HFF-Myc (cell line): ENCODE results near the gene MPHOSPH9.

Experiments used
- DNase-seq: peaks from one replicate; pipeline ENCODE4 v3.0.0-alpha.2; 2011; ENCODE audit warnings: low read depth; ENCODE audit errors: extremely low read depth
- H3K4me3 ChIP-seq: replicated peaks from 2 replicates; pipeline ENCODE4 v1.5.1; 2011; ENCODE audit warnings: low read depth, mild to moderate bottlenecking, control low read depth, low read length
- TF ChIP-seq, protein P1 (sequence below): IDR thresholded peaks from 2 replicates; pipeline ENCODE4 v1.5.1; 2012; ENCODE audit warnings: mild to moderate bottlenecking, low read depth, low read length, control low read depth; ENCODE audit errors: missing control alignments

Gene MPHOSPH9

DNA sequence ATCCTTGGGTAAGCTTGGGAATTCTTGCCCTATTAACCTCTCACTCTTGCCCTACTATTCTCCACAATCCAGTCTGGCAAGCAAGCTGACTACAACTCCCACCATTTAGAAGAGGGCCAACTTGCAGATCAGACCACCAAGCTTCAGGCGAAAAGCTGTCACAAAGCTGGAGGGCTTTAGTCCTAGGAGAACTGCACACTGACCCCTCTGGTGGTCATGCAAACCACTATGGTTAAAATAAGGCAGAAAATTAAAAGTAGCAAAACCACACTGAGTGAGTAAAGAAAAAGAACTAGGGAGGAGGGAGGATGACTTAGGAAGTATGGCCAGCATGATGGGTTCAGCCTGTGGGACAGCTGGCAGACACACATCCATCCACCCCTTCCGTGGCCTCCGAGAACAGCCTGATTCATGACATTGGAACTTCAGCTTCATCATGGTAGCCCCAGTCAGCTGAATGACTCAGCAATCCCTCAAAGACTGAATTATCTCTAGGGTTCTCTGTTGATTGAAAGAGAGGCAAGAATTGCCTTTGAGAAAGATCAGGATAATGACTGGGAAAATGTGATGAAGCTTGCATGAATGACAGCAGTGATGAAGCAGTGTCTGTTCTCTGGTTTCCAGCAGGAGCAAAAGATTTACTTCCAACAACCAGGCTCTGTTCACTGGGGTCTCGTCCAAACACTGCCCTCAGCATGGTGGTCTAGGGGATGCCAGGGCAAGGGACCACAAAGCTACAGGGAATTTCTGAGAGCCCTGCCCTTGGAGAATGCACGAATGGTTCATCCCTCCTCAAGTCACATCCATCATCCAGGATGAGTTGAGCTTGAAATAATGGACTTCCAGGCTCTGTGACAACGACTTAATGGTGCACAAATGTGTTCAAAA, 106.4 kb downstream of the MPHOSPH9 start:
- DNase-seq, result peak; percentile 75
- H3K4me3 ChIP-seq, result no peak overlapping the region
- TF ChIP-seq, protein P1, sequence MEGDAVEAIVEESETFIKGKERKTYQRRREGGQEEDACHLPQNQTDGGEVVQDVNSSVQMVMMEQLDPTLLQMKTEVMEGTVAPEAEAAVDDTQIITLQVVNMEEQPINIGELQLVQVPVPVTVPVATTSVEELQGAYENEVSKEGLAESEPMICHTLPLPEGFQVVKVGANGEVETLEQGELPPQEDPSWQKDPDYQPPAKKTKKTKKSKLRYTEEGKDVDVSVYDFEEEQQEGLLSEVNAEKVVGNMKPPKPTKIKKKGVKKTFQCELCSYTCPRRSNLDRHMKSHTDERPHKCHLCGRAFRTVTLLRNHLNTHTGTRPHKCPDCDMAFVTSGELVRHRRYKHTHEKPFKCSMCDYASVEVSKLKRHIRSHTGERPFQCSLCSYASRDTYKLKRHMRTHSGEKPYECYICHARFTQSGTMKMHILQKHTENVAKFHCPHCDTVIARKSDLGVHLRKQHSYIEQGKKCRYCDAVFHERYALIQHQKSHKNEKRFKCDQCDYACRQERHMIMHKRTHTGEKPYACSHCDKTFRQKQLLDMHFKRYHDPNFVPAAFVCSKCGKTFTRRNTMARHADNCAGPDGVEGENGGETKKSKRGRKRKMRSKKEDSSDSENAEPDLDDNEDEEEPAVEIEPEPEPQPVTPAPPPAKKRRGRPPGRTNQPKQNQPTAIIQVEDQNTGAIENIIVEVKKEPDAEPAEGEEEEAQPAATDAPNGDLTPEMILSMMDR, result peak; percentile 33

DNA sequence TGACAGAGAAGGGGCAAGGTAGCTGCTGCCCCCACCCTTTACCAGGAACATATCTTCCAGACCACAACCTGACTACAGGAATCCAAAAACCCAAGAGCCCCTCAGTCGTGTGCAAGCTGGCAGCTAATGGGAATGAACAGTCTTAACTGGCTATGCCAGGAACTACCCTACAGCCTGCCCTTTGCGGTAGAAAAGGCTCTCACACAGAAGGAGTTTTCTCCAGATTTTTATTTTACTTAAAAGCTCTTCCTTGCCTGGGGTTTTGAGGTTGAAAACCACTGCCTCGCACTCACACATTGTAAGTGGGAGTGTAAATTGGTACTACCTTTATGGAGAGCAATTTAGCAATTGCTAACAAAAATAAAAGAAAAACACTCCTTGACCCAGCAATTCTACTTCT, 110.3 kb downstream of the MPHOSPH9 start:
- H3K4me3 ChIP-seq, result no peak overlapping the region
- TF ChIP-seq, protein P1, result no peak
- DNase-seq, result no peak

DNA sequence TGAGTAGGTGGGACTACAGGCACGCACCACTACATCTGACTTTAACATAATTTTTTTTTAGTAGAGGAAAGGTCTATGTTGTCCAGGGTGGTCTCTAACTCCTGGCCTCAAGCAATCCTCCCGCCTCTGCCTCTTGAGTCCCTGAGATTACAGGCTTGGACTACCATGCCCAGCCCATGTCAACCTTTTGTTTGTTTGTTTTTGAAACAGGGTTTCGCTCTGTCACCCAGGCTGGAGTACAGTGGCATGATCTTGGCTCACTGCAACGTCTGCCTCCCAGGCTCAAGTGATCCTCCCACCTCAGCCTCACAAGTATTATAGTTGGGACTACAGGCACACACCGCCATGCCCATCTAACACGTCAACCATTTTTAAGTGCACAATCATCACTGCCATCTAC, 111.3 kb downstream of the MPHOSPH9 start:
- no peak overlapping the region for H3K4me3 ChIP-seq
- TF ChIP-seq, protein P1, result no peak
- no peak for DNase-seq

DNA sequence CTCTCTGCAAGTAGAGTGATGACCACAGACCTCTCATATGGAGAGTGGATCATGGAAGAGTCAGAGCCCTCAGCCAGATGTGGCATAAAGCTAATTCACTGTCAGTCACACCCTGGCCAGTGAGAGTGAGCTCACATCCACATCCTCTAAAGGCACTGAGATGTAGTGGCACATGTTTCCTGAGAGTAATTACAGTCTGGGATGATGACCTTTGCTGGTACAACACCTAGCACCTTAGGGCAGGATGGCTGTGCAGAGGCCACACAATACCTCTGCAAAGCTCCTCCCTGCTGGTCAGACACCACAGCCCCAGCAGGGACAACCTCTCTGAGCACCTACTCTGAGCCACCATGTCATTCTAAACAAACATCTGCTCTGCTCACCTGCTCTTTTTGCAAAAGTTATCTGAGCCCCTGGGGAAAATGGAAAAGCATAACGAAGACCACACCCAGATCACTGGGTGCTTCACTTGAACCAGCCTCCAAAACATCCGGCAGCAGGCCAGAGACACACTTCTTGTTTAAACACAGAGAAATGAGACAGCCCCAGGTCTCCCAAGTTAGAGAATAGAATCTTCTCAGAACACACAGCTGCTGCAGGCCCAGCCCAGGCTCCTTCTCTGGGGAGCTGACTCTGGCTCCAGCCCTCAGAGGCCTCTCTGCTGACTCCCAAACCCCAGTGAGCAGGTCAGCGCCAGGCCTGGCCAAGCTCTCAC, 112.3 kb downstream of the MPHOSPH9 start:
- no peak overlapping the region for H3K4me3 ChIP-seq
- TF ChIP-seq, protein P1, result no peak
- DNase-seq, result no peak

DNA sequence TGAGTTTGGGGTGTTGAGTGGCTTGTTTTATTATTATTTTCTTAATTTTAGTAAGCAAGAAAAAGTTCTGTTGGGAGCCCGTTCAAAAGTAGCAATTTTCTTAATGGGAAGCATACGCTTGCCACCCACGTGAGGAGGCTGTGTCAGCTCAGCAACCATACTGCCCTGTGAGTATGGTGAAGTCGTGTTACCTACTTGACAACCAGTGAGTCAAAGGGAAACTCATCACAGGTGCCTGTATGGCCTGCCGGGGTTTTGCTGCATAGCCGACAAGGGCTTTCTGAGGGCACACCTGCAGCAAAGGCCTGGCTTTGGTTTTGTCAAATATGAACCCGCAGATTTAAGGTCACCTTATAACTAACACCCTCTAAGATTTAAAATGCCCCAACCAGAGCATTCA, 113.1 kb downstream of the MPHOSPH9 start:
- TF ChIP-seq, protein P1, result no peak
- H3K4me3 ChIP-seq, result no peak overlapping the region
- DNase-seq, result no peak

DNA sequence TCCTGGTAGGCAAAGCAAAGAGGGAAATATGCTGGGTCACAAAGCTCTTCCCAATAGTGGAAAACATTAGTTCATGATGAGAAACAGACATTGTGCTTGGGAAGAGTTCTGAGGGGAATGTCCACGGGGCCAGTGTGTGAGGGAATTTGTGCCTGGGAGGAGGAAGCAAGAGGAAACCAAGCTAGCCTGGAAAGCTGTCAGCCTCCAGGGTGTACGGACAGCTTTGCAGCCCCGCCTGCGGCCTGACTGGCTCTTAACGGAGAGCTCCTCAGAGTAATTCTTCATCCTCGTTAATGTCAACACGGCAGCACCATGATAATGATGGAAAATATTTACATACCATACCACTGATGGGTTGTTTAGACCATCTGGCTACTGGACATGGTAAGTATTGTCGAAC, 114.4 kb downstream of the MPHOSPH9 start:
- no peak overlapping the region for H3K4me3 ChIP-seq
- TF ChIP-seq, protein P1, result no peak
- no peak for DNase-seq
